Fibroblast of lung (primary cell): Measurements from ENCODE around the gene HOXA7.

Source experiments
- CTCF ChIP-seq, 2 donors: IDR thresholded peaks in 1 of 2; conservative IDR thresholded peaks in 1 of 2; 1 replicate in 1 of 2; 2 replicates in 1 of 2; pipeline ENCODE4 v1.5.1; 2011 to 2012; ENCODE audit warnings: low read length in 2 of 2, control low read depth in 1 of 2, inconsistent platforms in 1 of 2, low read depth in 1 of 2, mild to moderate bottlenecking in 1 of 2
- EZH2 ChIP-seq: IDR thresholded peaks from 2 replicates; pipeline ENCODE4 v1.5.1; 2012; ENCODE audit warnings: low read length, control low read depth, mild to moderate bottlenecking; ENCODE audit errors: missing control alignments

- TF ChIP-seq CTCF (conservative IDR thresholded peaks at IDR 0.05 in 1 of 2, IDR thresholded peaks at IDR 0.05 in 1 of 2; ENCODE audit: low read depth in 1 of 2, low read length in 2 of 2) (no peak), EZH2 (no peak)
These were observed 34.2 kb downstream of the HOXA7 start for GRCh38 chr7:27122077-27122910.
